ENCODE results near the gene SLIT1. TPM values are rescaled to one million over a fixed set of nuclear protein-coding genes. Genes with fewer than 3 reads are reported as not detected.
"Not testable (repeated sequence)": the region's sequence is repeated elsewhere in the genome, so short reads cannot be mapped to it uniquely, and the experiment has no call there.

Gene SLIT1
- total RNA-seq, 4 donors from 2014 or later: 0.28 to 1.7 TPM; not detected in 2

DNA sequence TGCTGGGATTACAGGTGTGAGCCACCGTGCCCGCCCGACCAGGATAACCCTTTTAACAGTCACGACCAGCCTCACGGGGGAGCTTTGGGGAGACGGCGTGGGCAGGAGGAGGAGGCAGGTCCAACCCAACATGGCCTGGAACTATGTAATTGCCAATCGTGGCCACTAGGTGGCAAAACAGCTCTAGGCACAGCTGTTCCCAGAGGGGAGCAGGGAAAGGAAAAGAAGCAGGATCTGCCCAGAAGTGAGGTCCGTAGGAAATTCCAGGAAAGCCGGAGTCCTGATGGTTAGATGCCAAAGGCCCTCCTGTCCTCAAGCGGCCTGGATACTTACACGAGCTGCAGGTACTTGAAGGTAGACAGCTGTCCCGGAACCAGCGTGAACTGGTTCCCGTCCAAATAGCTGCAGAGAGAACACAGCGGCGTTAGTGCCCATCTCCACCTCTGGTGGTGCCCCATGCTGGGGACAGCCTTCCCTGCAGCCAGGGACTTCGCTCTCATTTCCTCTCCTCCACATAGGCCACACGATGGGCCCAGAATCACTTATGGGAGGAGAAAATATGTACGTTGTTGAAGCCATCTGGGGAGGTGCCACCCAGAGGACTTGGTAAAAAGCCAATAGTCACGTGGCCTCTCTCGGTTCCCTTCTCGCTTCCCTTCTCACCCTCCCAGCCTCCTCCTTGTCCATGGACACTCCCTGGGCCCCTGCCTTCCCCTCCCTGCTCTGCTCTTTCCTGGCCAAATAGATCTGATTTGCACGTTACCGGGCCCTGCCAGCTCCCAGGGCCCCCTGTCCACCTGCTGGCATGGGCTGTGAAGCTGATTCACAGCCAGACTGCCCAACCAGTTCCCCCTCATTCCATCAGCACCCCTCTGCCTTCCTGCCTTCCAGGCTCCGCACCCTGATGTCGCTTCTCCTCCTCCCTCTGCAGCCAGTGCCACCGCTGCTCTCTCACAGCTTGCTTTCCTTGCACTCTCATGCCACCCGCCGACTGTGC is 148.1 kb downstream of the SLIT1 start:
- Histone ChIP-seq H3K36me3 (no peaks in the 10 kb centered on the region), H3K4me3 (peak overlapping the region; percentile 28 to 56 (median 47)), H3K27me3 (no peaks in the 10 kb centered on the region), H3K4me1 (peaks cover 0 to 11% (median 0%) of the 10 kb centered on the region in 4 donors), H3K27ac (peak overlapping the region in 1 of 4 donors; percentile 62), H3K9me3 (no peaks in the 10 kb centered on the region)
- DNase-seq: peak; percentile 73 to 91 (median 77)
- TF ChIP-seq, protein P1, sequence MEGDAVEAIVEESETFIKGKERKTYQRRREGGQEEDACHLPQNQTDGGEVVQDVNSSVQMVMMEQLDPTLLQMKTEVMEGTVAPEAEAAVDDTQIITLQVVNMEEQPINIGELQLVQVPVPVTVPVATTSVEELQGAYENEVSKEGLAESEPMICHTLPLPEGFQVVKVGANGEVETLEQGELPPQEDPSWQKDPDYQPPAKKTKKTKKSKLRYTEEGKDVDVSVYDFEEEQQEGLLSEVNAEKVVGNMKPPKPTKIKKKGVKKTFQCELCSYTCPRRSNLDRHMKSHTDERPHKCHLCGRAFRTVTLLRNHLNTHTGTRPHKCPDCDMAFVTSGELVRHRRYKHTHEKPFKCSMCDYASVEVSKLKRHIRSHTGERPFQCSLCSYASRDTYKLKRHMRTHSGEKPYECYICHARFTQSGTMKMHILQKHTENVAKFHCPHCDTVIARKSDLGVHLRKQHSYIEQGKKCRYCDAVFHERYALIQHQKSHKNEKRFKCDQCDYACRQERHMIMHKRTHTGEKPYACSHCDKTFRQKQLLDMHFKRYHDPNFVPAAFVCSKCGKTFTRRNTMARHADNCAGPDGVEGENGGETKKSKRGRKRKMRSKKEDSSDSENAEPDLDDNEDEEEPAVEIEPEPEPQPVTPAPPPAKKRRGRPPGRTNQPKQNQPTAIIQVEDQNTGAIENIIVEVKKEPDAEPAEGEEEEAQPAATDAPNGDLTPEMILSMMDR (IDR thresholded peaks at IDR 0.05): peak; percentile 63 to 86 (median 78)
- no peak for TF ChIP-seq POLR2A (IDR thresholded peaks at IDR 0.05)

DNA sequence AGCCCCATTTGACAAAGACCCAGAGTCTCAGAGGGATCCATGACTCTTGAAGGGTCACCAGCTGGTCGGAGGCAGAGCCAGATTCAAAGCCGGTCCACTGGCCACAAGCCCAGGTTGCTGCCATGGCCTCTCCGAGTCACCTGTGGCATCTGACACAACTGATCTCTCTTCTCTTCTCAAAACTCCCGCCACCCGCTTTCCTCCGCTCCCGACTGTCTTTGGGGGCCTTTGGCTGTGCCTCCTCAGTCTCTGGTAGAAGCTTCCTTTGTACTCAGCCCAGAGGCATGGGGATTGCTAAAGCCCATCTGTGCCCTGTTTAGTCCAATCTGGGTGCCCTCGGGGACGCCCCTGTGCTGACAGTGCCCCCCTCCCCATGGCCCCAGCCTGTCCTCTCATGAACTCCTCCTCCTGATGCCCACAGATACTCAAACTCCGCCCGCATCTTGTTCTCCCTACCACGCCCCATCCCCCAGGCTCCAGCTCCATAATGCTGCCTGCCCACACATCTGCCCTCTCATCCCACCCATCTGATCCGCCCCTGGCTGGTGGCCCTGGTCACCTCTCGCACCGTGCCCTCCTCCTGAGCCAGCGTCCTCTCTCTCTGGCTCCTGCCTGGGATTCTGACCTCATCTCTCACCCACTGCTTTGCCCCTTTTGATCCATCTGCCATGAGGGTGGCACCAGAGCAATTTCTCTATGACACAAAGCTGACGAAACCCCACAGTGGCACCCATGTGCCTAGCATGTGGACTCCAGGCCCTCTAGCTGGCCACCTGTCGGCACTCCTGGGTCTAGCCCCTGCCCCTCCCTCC is 150.6 kb downstream of the SLIT1 start:
- H3K9me3 ChIP-seq: no peaks in the 10 kb centered on the region
- no peak for DNase-seq
- peaks cover 0 to 11% (median 0%) of the 10 kb centered on the region in 4 donors for H3K4me1 ChIP-seq
- H3K27me3 ChIP-seq: no peaks in the 10 kb centered on the region
- H3K4me3 ChIP-seq: no peak overlapping the region
- no peak overlapping the region for H3K27ac ChIP-seq
- no peaks in the 10 kb centered on the region for H3K36me3 ChIP-seq
- TF ChIP-seq, protein P1 (IDR thresholded peaks at IDR 0.05): no peak
- no peak for TF ChIP-seq POLR2A (IDR thresholded peaks at IDR 0.05)

DNA sequence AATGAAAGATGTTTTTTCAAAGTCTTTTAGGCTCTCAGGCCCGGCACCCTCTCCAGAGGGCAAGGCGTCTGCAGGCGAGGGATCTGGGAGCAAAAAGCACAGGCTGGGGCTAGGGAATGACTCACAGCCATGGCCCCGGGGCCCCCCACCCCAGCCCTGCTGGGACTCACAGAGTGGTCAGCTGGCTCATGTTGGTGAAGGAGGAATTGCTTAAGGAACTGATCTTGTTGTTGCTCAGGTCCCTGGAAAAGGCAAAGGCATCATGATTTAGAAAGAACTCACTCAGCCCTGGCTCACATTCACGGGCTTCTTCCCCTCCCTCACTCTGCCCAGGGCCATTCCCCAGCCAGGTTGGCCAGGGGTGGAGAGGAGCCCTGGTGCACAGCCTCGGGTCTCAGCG is 151.5 kb downstream of the SLIT1 start:
- Histone ChIP-seq H3K4me3 (no peak overlapping the region), H3K27ac (no peak overlapping the region), H3K27me3 (no peaks in the 10 kb centered on the region), H3K4me1 (peaks cover 0 to 11% (median 0%) of the 10 kb centered on the region in 4 donors), H3K36me3 (no peaks in the 10 kb centered on the region), H3K9me3 (no peaks in the 10 kb centered on the region)
- no peak for DNase-seq
- TF ChIP-seq, protein P1 (IDR thresholded peaks at IDR 0.05): no peak
- no peak for TF ChIP-seq POLR2A (IDR thresholded peaks at IDR 0.05)

DNA sequence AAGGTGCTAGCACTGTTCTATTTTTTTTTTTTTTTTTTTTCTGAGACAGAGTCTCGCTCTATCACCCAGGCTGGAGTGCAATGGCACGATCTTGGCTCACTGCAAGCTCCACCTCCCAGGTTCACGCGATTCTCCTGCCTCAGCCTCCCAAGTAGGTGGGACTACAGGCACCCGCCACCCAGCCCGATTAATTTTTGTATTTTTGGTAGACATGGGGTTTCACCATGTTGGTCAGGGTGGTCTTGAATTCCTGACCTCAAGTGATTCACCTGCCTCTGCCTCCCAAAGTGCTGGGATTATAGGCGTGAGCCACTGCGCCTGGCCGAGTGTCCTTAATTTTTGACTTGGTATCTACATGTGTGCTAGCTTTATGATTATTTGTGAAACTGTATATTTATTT is 151.9 kb downstream of the SLIT1 start:
- not testable (repeated sequence) for H3K27ac ChIP-seq, H3K9me3 ChIP-seq, H3K36me3 ChIP-seq, DNase-seq, H3K27me3 ChIP-seq, H3K4me3 ChIP-seq
- H3K4me1 ChIP-seq: peaks cover 0 to 11% (median 0%) of the 10 kb centered on the region in 4 donors

DNA sequence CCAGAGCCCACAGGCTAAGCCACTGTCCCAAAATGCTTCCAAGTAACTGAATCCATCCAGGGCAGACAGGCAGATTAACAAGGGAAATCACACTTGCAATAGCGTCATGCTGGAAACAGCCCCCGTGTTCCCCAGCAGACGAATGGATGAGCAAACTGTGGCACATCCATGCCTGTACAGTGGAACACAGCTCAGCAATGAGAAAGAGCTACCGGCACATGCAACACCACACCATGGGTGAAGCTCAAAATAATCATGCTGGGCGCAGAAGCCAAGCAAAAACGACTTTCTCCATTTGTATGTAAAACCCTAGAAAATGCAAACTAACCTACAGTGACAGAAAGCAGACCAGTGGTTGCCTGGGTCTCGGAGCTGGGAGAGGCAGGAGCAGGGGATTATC is 153.1 kb downstream of the SLIT1 start:
- TF ChIP-seq, protein P1 (IDR thresholded peaks at IDR 0.05): no peak
- no peak for TF ChIP-seq POLR2A (IDR thresholded peaks at IDR 0.05)
- H3K27ac ChIP-seq: no peak overlapping the region
- no peaks in the 10 kb centered on the region for H3K27me3 ChIP-seq
- no peaks in the 10 kb centered on the region for H3K36me3 ChIP-seq
- H3K4me3 ChIP-seq: no peak overlapping the region
- peaks cover 0 to 6% (median 0%) of the 10 kb centered on the region in 4 donors for H3K4me1 ChIP-seq
- H3K9me3 ChIP-seq: no peaks in the 10 kb centered on the region
- DNase-seq: no peak
